ENCODE results near the gene ZNF423.

ZNF423 gene

GRCh38 chr16:49663081-49664065 lies 192.5 kb downstream of the ZNF423 start:
- H3K27ac ChIP-seq, result no peak overlapping the region
- no peak for TF ChIP-seq CTCF (conservative IDR thresholded peaks at IDR 0.05)

GRCh38 chr16:49662569-49662968 lies 193.3 kb downstream of the ZNF423 start:
- no peak overlapping the region for H3K27ac ChIP-seq
- TF ChIP-seq CTCF (conservative IDR thresholded peaks at IDR 0.05), result no peak

GRCh38 chr16:49661465-49662187 lies 194.3 kb downstream of the ZNF423 start:
- TF ChIP-seq CTCF (conservative IDR thresholded peaks at IDR 0.05), result no peak
- H3K27ac ChIP-seq, result no peak overlapping the region

GRCh38 chr16:49660626-49661025 lies 195.3 kb downstream of the ZNF423 start:
- H3K27ac ChIP-seq, result no peak overlapping the region
- TF ChIP-seq CTCF (conservative IDR thresholded peaks at IDR 0.05), result no peak

- no peak for TF ChIP-seq CTCF (conservative IDR thresholded peaks at IDR 0.05)
- H3K27ac ChIP-seq, result no peak overlapping the region
Measured at GRCh38 chr16:49659356-49659755, 196.6 kb downstream of the ZNF423 start.

- no peak overlapping the region for H3K27ac ChIP-seq
- TF ChIP-seq CTCF (conservative IDR thresholded peaks at IDR 0.05), result no peak
Measured at GRCh38 chr16:49658531-49658930, 197.4 kb downstream of the ZNF423 start.

- no peak for TF ChIP-seq CTCF (conservative IDR thresholded peaks at IDR 0.05)
Measured at GRCh38 chr16:49657736-49658465, 198.0 kb downstream of the ZNF423 start.

More at GRCh38 chr16:49657736-49658465, 198.0 kb downstream of the ZNF423 start:
- no peak overlapping the region for H3K27ac ChIP-seq

All from VCaP (cell line).